SK-N-DZ (cell line): ENCODE results near the gene ZNF195. TPM values are rescaled to one million over a fixed set of nuclear protein-coding genes. Genes with fewer than 3 reads are reported as not detected.
A peak's percentile ranks its signal among the peaks of the same experiment; 100 is the strongest.
"Not testable (repeated sequence)": the region's sequence is repeated elsewhere in the genome, so short reads cannot be mapped to it uniquely, and the experiment has no call there.

ENCODE experiments used
- DNase-seq: peaks from one replicate; pipeline ENCODE4 v3.0.0-alpha.2; 2015; ENCODE audit warnings: low spot score
- polyA plus RNA-seq, 2 experiments: library from polyadenylated mRNA; depleted of rRNA; stranded (reverse); fragments of >200 nt; gene quantifications; 2 replicates each; pipeline ENCODE4 v1.2.3, GENCODE V29; 2014

ZNF195 gene
- polyA plus RNA-seq (2014; cell fraction: cytosol; rRNA removed): 57.6 and 61.5 TPM in 2 replicates
- polyA plus RNA-seq (2014; cell fraction: nucleus; rRNA removed): 73.6 and 97.5 TPM in 2 replicates

DNA sequence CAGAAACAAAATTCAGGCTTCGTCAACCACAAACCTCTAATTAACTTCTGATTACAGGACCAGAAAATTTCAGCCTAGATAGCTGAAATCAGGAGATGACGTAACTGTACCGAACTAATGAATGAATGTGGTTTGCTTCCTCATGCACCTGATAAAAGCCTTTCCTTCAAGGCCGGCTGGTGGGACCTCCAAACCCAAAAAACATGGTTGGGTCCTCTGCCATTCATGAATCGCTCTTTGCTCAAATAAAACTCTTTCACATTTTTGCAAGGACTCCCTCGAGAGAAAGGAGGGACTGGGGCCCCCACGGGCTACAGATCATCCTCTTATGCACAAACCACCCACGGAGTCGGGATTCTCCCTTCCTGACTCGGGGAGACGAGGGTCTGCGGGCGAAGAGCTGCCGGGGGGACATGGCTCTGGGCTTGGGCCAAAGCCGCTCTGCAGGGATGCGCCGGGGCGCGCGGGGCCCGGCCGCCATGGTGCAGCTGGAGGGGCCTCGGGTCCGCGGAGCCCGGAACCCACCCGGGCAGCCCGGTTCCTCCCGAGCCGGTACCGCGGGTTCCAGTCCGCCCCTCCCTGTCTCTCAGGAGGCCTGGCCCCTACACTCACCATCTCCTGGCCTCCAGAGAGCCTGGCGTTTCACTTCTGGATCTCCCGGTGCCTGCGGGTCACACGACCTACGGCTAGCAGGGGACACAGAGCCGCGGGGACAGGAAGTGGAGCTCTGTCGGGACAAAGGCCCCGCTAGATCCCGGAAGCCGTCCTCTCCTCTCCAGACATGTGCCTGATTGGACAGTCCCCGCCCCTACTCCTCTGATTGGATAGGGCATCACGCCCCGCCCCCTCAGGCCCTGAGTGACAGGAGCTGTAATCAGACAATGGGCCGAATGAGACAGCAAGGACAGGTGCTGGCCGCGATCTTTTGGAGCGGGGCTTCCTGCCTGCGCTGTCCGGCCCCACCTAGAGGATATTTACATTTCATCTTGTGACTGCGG is at the start of gene ZNF195:
Gene ZNF195, minus strand, starts transcription at position 721 of the 998 bp plus-strand sequence. Its CDS starts 106 bp downstream, at position 615.
- peak; percentile 98 for DNase-seq

- not testable (repeated sequence) for DNase-seq
Measured at GRCh38 chr11:3428076-3428475, 49.1 kb upstream of the ZNF195 start.

DNA sequence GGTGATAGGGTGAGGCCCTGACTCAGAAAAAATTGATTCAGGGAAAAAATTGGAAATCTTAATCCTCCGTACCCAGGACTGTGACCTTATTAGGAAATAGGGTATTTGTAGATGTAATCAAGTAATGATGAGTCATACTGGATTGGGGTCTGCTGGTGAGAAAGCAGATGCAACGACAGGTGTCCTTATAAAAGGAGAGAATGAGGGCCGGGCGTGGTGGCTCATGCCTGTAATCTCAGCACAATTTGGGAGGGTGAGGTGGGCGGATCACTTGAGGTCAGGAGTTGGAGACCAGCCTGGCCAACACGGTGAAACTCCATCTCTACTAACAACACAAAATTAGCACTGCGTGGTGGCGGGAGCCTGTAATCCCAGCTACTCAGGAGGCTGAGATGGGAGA is 47.6 kb upstream of the ZNF195 start:
- DNase-seq: not testable (repeated sequence)

DNA sequence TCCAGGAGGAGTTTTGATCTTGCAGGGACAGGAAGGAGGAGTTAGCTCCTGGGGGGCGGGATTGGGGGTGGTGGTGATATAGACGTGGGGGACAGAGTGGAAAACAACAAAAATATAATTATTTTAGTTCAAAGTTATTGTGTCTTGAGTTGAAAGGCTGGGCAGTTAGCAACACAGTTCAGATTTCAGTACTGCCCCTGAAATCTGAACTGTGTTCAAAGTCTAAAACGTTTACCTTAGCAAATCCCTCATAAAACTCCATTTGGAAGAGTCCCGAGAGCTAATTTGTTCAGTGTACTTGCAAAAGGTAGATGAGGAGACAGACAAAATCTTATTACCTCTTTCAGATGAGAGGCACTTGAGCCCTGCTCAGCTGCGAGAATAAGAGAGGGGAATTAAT is 45.0 kb upstream of the ZNF195 start:
- not testable (repeated sequence) for DNase-seq

- not testable (repeated sequence) for DNase-seq
Measured at GRCh38 chr11:3423138-3423731, 44.3 kb upstream of the ZNF195 start.

GRCh38 chr11:3422380-3423137 is 43.6 kb upstream of the ZNF195 start:
- peak; percentile 96 for DNase-seq

- peak; percentile 52 for DNase-seq
Measured at GRCh38 chr11:3421608-3422379, 42.8 kb upstream of the ZNF195 start.

DNA sequence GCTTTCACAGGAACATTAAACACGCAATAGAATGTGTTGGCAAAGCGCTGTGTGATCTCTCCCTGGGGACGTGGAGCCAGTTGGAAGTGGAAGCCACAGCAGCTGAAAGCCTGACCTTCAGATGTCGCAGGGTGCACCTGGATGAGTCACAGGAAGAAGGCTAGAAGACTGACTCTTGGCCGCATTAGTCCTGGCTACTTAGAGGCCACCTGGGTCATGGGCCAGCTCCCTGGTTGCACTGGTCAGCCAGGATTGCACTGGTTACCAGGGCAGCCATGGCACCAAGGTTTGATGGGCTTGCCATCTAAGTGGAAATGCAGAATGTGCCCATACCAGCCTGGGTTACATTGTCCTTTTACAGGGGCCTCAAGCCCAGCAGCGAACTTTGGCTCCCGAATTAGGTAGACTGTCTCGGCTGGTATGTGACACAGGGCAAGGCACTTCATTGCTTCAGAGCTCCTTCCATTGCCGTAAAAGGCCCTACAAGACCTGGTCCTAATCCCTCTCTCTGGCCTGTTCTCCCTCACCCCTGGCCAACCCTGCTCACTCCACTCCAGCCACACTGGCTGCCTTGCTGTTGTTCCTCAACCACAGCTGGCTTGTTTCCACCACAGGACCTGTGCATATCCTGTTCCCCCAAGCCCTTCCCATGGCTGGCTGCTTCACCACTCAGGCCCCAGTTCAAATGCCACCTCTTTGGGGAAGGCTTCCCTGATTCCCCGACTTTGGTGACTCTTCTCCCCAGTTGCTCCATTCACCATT is 41.5 kb upstream of the ZNF195 start:
- not testable (repeated sequence) for DNase-seq

- DNase-seq: not testable (repeated sequence)
Measured at GRCh38 chr11:3419496-3419895, 40.5 kb upstream of the ZNF195 start.

DNA sequence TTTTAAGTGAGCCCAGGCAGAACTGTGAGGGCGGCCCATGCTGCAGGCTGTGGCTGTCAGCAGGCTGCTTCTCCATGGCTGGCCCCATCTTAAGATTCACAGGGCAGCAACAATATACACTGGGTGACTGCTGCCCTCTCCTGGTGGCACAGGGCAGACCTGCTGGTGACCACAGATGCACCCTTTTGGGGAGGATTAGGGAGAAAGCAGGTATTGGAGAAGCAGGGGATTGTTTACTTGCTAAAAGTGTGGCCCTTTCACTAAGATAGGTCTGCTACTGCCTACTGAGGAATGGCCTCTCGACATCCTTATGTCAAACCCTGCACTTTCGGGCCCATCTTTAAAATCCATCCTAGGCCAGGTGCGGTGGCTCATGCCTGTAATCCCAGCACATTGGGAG is 38.1 kb upstream of the ZNF195 start:
- DNase-seq: peak; percentile 51

DNA sequence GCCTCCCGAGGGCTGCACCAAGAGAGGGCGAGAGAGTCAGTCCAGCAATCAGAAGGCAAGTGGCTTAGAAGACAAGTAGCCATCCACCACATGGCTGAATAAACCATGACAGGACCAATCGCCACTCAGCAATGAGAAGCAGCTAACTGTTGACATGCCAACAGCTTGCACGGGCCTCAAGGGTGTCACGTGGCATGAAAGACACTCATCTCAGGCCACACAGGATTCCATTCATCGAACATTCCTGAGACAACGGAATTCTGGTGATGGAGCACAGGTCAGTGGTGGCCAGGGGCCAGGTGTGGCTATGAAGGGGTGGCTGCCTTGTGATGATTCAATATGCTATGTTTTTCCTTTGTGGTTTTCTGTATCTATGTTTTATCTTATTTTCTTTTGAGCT is 36.4 kb upstream of the ZNF195 start:
- DNase-seq: not testable (repeated sequence)

DNA sequence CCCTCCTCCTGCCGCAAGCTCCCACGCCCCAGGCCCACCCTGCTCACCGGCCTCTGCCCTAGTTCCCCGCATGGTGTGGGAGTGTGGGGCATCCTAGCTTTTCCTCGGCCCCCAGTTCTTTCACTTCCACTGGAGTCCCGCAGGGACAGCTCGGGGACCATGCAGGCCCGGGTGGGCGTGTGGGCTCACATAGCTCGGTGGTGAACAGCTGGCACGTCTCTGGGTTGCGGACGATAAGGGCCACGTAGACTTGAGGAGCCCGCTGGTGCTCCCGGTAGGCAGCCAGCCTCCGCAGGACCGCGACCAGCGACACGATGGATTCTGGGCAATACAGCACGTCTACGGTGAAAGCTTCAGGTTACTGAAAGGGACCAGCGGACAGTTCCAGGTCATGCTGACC is 34.7 kb upstream of the ZNF195 start:
- not testable (repeated sequence) for DNase-seq

GRCh38 chr11:3412837-3413236 is 33.9 kb upstream of the ZNF195 start:
- no peak for DNase-seq

- DNase-seq: peak; percentile 70
Measured at GRCh38 chr11:3408722-3409121, 29.8 kb upstream of the ZNF195 start.

GRCh38 chr11:3408058-3408605 is 29.2 kb upstream of the ZNF195 start:
- DNase-seq: not testable (repeated sequence)

- not testable (repeated sequence) for DNase-seq
Measured at GRCh38 chr11:3406937-3407336, 28.0 kb upstream of the ZNF195 start.

GRCh38 chr11:3406223-3406875 is 27.4 kb upstream of the ZNF195 start:
- not testable (repeated sequence) for DNase-seq

GRCh38 chr11:3404076-3404925 is 25.4 kb upstream of the ZNF195 start:
- DNase-seq: not testable (repeated sequence)
